RPMI7951 (cell line): ENCODE measurements around the gene GRHL3. TPM values are rescaled to one million over a fixed set of nuclear protein-coding genes. Genes with fewer than 3 reads are reported as not detected.
A peak's percentile ranks its signal among the peaks of the same experiment; 100 is the strongest.

Experiments
- DNase-seq: peaks from one replicate; pipeline ENCODE4 v3.0.0-alpha.2; 2012; ENCODE audit warnings: low read depth
- total RNA-seq: library from RNA; depleted of rRNA; stranded (reverse); fragments of >200 nt; shearing (Covaris generic); gene quantifications from 2 replicates; pipeline ENCODE4 v1.2.3, GENCODE V29; 2014

GRHL3 gene
- total RNA-seq, 1 experiment from 2014 or later, result not detected

DNA sequence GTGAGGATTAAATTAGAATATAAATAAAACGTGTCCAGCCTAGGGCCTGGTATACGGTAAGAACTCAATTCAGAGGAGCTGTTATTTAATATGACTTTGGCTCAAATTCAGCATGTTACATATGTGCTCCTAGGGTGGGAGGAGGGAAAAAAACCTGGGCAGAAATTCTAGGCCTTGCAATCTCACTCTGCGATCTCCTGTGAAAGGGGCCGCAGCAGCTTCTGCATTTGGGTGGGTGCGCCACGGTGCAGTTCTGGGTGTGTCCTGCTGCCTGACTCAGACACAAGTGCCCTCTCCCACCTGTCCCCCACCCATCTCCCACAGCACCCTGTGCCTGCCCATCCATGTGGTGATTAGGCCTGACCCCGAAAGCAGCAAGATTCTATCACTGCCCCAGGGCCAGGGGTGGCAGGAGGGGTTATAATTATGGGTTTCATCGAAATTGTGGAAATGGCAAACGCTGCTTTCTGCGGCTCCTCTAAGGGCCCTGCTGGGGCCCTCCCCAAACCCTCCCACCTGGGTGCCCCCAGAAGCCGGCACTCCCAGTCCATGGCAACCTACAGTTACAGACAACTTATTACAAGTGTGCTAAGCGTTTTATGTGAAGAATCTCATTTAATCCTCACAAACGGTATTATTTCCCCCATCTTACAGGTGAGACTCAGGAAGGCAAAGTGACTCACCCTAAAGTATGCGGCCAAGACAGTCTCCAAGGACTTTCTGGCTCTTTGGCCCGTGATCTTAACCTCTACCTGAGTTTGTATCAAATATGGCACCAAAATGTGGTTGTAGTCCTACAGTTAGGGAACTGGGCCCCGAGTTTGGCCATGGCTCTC is 25.5 kb upstream of the GRHL3 start:
- no peak for DNase-seq

DNA sequence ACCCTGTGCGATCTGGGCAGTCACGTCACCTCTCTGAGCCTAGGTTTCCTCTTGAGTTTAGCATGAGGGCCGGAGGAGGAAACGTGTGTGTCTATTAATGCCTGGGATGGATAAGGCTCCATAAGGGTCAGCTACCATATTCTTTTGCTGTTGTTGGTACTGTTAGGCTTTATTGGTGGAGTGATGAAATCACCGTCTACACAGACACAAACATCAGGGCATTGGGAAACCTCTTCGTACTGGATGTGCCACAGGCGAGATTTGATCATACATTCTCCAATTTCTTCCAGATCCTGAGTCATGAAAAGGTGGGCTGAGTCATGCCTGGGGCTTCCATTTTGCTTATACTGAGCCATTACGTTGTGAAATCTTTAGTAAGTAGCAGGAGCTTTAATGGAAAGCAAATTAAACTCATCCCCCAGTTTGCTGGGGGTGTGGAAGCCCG is 24.9 kb upstream of the GRHL3 start:
- peak; percentile 95 for DNase-seq

DNA sequence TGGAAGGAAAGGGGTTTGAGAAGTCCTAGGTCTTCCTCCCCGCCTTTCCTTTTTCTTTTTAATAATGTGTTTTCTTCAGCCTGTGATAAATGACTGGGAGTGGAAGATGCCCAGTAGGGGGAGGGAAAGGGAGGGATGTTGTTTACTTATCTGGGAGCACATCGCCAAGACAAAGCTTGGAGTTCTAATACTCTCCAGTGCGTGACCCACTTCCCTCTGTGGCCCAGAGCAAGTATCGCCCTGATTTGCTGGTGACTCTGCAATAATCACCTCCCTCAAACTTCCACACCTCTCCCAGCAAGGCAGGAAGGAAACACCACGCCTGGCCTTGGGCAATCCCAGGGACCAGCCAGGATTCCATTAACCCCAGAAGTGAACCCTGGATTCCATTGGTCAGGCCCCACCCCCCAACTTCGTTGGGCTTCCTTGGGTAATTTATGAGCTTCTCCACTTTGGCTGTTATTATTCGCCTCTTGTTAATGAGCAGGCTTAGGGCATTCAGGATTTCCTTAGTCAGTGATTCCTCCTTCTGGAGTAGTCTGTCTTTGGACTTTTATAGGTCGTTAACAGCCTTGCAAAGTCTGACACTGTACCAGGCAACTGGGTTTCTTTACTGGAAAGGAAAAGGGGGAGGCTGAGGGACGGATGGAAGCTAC is 24.3 kb upstream of the GRHL3 start:
- peak; percentile 84 for DNase-seq

DNA sequence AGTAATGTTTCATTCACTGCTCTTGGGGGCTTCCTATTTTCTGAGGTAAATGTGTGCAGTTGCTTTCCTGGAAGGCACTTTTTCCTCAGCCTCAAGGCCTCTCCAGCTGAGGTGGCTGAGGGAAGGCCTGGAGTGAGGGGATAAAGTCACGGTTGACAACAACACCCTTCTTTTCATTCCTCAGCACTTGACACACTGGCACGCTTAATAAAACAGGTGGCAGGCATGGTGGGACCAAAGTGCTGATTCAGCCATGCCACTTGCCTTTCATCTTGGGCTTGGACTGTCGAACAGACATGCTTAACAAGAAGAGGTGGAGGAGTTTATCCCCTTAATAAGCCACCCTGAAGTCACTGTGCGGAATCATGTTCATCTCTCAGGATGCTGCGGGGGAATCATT is 23.6 kb upstream of the GRHL3 start:
- DNase-seq, result no peak

DNA sequence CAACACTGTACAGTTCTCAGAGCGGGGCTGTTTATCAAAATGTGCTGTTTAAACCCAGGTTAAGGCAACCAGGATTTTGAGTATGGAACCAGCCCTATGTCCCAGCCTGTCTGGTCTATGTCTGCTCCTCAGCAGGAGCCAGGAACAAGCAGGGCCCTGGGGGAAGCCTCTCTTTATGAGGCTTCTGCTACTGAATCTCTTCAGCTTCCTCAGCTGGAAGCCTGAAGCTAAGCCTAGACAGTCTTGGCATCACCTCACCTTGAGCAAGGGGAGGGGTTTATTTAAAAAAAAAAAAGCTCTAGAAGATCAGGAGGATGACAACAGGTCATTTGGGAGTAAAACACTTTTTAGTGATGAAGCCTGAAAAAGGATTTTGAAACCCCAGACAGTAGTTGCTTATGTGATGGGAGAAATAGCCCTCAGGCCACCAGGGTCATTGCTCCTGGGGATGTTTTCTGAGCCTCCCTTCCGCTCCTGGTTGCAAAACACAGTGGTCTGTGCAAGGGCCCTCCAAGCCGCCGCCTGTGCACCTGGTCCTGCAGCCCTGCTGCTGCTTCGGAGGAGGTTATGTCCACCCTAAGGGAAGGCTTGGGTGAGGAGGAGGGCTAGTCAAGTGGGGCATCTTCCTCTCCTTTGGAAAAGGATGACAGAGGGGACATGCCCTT is 21.8 kb upstream of the GRHL3 start:
- DNase-seq, result no peak

DNA sequence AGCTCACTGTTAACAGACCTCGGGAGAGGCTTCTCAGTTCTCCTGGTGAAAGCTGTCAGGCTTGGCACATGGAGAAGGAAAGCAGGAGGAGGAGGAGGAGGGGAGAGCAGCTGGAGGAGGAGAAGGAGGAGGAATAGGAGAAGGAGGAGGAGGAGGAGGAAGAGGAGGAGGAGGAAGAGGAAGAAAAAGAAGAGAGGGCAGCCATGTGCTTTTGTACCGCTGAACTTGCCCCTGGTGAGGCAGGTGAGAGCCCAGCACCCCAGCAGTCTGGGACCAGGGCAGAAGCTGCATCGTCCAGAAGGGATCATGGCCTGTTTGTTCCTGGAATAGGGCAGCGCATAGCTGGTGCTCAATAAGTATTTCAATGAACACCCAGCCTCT is 21.3 kb upstream of the GRHL3 start:
- DNase-seq, result no peak

DNA sequence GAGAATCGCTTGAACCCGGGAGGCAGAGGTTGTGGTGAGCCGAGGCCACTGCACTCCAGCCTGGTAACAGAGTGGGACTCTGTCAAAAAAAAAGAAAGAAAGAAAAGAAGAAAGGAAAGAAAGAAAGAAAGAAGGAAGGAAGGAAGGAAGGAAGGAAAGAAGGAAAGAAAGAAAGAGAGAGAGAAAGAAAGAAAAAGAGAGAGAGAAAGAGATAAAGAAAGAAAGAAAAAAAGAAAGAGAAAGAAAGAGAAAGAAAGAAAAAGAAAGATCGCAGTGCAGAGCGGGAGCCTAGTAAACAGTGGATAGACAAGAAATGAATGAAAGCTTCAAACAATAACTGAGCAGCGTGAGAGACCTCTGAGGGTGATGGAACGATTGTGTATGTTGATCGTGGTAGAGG is 20.6 kb upstream of the GRHL3 start:
- no peak for DNase-seq

DNA sequence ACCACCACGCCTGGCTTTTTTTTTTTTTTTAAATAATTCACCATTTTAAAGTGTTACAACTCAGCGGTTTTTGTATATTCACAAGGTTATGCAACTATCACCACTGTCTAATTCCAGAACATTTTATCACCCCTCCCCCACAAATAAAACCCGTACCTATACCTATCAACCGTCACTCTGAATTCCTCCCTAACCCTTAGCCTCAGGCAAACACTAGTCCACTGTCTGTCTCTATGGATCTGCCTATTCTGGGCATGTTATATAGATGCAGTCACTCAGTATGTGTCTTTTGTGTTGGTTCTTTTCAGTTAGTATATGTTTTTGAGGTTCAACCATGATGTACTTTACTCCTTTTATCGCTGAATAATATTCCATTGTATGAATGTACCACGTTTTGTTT is 19.3 kb upstream of the GRHL3 start:
- DNase-seq, result no peak

DNA sequence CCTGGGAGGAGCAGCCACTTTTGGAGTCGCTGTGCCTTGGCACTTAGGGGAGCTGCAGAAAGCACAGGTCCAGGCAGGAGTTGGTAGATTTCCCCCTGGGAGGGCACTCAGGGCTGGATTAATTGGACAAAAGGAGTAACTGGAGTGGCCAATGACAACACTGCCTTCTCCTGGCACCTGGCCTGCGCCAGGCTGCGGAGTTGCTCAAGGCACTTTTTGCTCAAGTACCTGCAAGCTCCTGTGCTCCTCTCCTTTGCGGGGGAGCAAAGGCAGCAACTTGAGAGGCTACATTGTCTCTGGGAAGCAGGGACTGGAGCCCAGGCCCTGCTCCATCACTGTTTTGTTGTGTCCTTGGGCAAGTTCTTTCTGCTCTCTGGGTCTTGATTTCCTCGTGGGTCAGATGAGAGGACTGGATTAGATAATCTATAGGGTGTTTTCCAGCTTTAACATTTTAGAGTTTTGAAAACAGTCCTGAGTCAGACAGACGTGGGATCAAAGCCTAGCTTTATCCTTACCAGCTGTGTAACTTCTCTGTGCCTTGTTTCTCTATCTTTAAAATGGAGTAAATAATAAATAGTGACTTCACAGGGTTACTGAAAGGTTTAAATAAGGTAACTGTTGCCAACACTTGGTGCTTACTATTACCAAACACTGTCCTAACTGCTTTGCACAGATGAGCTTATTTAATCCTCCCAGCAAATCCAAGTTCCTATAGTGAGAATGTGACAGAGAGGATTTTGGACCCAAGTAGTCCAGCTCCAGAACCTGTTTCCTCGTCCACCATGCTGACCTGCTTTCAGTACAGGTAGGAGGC is 18.0 kb upstream of the GRHL3 start:
- no peak for DNase-seq

DNA sequence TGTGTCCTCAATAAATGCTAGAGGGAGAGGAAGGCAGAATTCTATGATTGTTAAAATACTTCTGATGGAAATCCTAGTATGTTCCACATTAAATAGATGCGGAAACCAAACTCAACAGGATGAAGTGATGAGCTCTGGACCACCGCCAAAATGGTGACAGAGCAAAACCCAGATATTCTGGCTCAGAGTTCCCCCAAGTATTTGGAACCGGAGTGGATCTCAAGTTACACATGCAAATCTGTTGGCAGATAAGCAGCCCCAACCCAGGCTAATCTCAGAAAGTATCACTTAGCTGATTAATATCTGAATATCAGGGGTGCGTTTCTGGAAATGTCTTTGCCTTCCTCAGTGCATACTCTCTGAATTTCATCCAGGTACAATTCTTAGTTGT is 17.4 kb upstream of the GRHL3 start:
- DNase-seq, result peak; percentile 25

DNA sequence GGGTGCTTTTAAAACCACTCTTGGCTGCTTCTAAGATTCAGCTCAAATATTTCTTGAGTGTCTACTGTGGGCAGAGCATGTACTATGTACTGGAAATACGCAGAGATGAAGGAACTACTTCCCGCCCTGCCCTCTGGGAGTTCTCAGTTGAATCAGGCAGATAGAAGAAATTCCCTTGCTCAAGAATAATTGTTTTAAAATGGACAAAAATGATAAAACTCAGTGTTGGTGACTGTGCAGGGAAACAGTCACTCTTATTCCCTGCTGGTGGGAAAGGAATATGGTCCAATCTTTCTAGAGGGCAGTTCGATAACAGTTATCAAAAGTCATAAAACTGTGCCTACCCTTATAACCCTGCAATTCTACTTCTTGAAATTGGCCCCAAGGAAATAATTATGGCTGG is 16.9 kb upstream of the GRHL3 start:
- DNase-seq, result no peak

DNA sequence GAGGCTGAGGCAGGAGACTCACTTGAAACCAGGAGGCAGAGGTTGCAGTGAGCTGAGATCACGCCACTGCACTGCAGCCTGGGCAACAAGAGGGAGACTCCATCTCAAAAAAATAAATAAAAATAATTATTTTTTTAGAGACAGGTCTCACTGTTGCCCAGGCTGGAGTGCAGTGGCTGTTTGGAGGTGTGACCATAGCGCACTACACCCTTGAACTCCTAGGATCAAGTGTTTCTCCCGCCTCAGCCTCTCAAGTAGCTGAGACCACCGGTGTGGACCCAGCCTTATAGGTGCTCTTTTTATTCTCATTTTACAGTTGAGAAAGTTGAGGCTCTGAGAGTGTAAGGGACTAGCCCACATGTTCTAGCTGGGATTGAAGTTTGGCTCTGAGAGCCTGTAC is 15.6 kb upstream of the GRHL3 start:
- DNase-seq, result no peak

DNA sequence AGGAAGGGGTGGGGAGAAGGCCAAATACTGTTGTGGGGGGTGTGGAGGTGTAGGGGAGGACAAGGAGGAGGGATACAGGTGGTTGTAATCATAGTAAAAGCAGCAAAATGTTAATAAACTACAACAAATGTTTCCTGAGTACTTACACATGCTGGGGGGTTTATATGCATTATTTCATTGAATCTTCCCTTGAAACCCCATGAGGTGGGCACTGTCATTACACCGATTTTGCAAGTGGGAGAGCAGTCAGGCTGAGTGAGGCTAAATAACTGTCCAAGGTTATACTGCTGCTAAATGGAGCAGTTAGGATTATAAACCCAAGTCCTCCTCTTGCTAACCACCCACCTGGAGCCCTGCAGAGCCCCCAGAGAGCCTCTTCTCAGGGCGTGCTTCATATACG is 14.4 kb upstream of the GRHL3 start:
- no peak for DNase-seq

DNA sequence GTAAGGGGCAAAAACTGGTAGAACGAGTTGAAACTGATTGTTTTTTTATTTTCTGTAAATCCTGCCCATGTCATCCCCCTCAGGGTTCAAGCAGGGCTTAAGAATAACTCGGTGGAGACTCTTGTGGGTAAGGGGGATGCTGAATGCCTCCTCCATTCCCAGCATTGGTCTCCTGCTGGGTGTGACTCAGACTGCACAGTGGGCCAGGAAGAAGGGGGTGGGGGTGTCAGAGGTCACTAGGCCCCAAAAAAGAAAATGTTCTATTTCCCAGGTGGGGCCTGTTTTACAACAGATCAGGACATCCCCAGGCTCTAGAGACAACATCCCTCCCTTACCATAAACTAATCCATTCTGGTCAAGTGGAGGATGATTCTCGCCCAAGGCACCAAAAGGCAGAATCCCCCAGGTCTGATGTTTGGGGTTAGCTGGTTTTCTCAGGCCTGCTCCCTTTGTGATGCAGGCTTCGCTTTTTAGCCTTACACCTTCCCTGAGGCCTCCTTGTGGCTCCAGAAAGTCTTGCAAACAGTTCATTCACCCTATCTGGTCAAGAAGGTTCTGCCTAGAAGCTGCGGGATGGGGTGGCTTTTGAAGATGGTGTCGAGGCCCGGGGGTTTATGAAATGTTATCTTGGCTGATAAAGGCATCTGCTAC is 10.7 kb upstream of the GRHL3 start:
- peak; percentile 19 for DNase-seq

DNA sequence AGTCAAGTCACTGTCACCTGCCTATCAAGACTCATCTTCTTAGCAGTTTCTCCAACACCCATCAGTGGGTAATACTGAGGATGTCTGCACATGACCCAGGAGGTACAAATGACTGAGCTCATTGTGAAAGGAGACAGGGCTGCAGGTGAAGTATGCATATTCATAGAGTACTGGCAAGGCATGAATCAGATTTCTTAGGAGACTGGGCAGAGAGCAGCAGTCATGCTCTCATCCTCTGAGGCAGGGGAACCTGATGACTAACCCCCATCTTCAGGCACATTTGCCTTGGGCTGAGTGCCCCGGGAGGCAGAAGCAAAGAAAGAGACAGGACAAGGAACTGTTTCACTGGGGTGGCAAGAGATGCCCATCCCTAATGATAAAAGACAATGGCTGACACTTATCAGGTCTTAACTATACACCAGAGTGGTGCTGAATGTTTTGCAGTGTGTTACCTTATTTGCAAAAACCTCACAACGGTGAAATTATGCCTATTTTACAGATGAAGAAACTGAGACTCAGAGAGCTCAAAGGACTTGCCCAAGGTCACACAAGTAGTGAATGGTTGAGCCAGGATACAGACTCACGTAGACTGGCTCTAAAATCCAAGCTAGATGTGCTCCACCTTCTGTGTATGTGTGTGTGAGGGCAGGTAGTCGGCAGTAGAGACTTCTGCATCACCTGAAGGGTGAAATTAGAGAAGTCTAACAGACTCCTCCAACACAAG is 9.2 kb upstream of the GRHL3 start:
- DNase-seq, result no peak

DNA sequence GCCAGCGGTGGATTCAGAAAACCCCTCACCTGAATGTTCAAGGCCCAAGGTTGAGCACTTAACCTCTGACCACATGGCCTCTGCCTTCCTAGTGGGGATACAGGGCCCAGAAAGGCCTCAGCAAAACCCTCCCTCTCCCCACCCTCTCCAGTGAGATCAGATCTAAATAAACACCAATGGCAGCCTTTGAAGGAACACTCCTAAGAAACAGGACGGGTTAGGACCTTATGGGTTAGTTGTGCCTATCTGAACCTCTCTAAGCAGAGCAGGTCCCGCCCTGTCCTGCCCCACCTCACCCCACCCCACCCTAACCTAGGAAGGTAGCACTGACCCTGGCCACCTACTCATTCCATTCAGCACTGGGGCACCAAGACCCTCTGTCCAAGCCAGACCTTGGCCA is 7.9 kb upstream of the GRHL3 start:
- no peak for DNase-seq

DNA sequence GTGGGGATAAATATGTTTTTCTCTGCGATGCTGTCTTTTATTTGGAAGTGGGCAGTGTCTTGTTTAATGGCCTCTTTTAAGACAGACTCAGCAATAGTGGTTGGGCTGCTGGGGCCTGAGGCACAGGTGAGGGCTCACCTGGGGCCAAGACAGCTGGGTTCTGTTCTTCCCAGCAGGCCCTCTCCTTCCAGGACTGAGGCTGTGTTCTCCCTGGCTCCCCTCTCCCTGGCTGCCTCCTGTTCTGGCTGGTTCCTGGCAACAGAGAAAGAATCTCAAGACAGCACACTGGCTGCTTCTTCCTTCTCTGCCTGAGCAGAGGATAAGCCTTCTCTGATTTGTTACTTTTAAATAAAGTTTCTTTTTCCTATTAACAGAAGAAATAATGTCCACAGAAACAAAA is 7.4 kb upstream of the GRHL3 start:
- no peak for DNase-seq

DNA sequence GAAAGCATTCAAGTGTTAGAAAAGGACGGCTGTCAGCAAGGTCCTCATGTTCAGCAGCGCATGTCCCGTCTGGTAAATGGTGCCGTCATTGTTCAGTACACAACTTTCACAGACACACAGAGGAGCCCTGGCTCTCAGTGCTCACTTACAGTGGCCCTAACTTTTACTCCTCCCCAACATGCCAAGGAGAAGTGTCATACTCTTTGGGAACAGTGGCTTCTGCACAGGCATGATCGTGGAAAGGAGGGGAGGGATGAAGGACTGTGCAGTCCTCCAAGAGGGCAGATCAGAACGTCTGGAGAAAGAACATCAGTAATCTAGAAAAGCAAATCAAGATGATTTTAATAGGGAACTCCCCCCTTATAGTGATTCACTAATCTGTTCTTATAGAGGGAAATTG is 3.8 kb upstream of the GRHL3 start:
- no peak for DNase-seq

DNA sequence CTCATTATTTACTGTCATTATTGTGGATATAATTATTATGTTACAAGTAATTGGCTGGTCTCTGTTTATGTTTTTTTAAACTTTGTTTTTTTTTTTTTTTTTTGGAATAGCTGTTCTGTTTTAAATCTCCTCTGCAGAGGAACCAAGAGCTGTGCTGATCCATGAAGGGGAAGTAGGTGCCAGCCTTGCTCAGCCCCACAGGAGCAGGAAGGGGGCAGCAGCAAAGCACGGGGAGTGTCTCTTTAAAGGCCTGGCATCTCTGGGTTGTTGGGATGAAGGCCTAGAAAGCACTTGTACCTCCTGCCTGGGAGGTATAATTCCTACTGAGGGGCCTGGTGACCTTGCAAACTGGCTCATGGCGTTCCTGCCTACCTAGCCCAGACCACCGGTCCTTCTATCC is 2.5 kb upstream of the GRHL3 start:
- DNase-seq, result no peak

DNA sequence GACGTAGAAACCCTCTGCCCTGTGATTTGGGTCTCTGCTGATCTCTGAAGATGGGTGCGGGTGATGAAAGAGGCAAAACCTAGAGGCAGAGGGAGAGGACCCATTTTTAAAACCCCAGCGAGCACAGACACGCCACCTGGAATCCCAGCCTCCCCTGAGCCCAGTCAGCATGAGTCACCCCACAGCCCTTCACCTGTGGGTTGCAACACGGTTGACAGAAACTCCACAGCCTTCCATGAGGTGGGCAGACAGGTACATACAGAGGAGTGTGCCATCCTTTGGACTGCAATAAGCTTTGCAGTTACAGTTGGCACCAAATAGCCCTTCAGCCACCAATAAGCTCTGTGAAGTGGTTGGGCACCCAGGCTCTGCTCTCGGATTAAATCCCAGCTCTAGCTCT is 2.1 kb upstream of the GRHL3 start:
- DNase-seq, result no peak
